Upper lobe of right lung (tissue), 1 donor: ENCODE data around the gene RGS11. TPM values are rescaled to one million over a fixed set of nuclear protein-coding genes. Genes with fewer than 3 reads are reported as not detected.
A peak's percentile ranks its signal among the peaks of the same experiment; 100 is the strongest.

Source experiments
- ATAC-seq: fragments of 200-7000 bp; cut with Tn5 transposase; one replicate; pipeline ENCODE4 v1.9.1; 2020; ENCODE audit warnings: mild to moderate bottlenecking, moderate library complexity
- DNase-seq: peaks from one replicate; pipeline ENCODE4 v3.0.0-alpha.2; 2020
- H3K27ac ChIP-seq: fragments of 200-600 bp; one replicate; pipeline ENCODE4 v1.8.0; 2022
- H3K27me3 ChIP-seq: fragments of 200-600 bp; one replicate; pipeline ENCODE4 v1.8.0; 2022; ENCODE audit warnings: mild to moderate bottlenecking
- H3K36me3 ChIP-seq: fragments of 200-600 bp; one replicate; pipeline ENCODE4 v1.8.0; 2022
- H3K4me1 ChIP-seq: fragments of 200-600 bp; one replicate; pipeline ENCODE4 v1.8.0; 2022
- H3K4me3 ChIP-seq: fragments of 200-600 bp; one replicate; pipeline ENCODE4 v1.8.0; 2022; ENCODE audit warnings: mild to moderate bottlenecking
- H3K9me3 ChIP-seq: fragments of 200-600 bp; one replicate; pipeline ENCODE4 v1.8.0; 2022
- intact Hi-C: fragments of 100-400 bp; cut with DNase I; formaldehyde crosslinking; loops from one replicate; pipeline ENCODE4 v1.11.0; 2022
- total RNA-seq: library from RNA; stranded (reverse); fragmentation: NEBNext Ultra II Directional; extraction: Animal tissue kit (Norgen Biotek cat#: 25700); gene quantifications from one replicate; pipeline ENCODE4 v1.2.1, GENCODE V29; 2021
- TF ChIP-seq, protein P1 (sequence below): fragments of 200-600 bp; IDR thresholded peaks from one replicate; pipeline ENCODE4 v1.8.0; 2022; ENCODE audit warnings: antibody characterized with exemption
- donor health status: DM: no; HTN: yes; CAD: no; lungs with severe emphysema.

The RGS11 gene
- total RNA-seq, 1 donor from 2014 or later, result 7.8 TPM

DNA sequence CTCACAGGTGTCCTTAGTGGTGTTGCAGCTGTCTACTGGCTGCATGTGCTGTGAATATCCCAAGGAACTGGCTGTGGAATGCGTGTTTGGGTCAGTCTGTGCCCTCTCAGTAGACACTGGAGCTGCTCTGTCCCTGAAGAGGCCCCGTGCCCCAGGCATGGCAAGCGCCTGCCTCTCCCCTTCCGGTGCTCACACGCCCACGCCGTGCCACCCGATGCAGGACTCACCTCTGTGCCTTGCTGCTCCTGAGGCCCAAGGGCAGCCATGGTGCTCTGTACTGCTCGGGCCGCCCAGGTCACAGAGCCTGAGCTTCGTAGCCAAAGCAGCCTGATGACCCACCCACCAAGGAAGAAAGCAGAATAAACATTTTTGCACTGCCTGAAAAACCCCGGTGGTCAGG, 10.0 kb downstream of the RGS11 start:
- intact Hi-C loops, result no loop called here
- H3K36me3 ChIP-seq, result peaks cover 33% of the 10 kb centered on the region
- TF ChIP-seq, protein P1, sequence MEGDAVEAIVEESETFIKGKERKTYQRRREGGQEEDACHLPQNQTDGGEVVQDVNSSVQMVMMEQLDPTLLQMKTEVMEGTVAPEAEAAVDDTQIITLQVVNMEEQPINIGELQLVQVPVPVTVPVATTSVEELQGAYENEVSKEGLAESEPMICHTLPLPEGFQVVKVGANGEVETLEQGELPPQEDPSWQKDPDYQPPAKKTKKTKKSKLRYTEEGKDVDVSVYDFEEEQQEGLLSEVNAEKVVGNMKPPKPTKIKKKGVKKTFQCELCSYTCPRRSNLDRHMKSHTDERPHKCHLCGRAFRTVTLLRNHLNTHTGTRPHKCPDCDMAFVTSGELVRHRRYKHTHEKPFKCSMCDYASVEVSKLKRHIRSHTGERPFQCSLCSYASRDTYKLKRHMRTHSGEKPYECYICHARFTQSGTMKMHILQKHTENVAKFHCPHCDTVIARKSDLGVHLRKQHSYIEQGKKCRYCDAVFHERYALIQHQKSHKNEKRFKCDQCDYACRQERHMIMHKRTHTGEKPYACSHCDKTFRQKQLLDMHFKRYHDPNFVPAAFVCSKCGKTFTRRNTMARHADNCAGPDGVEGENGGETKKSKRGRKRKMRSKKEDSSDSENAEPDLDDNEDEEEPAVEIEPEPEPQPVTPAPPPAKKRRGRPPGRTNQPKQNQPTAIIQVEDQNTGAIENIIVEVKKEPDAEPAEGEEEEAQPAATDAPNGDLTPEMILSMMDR, result no peak
- H3K4me1 ChIP-seq, result no peaks in the 10 kb centered on the region
- ATAC-seq (no peak), DNase-seq (no peak)
- H3K9me3 ChIP-seq, result no peaks in the 10 kb centered on the region
- no peaks in the 10 kb centered on the region for H3K27me3 ChIP-seq
- H3K27ac ChIP-seq, result no peak overlapping the region
- no peak overlapping the region for H3K4me3 ChIP-seq

DNA sequence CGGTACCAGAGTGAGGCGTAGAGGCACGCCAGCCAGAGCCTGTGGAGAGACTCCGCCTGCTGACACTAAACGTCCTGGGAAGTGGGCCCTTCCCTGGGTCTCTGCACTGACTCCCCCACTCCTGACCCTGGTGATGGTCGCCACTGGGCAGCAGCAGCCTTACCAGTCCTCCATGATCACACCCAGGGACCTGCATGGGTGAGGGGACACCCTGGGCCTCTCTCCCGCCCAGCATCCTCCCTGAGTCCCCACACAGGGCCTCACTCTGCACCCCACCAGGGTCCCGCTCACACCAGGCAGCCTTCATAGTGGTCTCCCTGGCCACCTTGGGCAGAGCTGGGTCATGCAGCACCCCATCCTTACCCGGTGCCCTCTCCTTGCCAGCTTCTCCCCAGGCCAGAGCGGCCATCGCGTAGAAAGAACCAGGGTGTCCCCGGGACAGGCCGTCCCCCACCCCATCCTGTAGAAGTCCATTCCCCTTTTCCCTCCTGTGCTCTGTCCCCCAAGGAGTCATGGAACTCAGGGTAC, 10.7 kb downstream of the RGS11 start:
- DNase-seq (no peak), ATAC-seq (no peak)
- H3K27me3 ChIP-seq, result no peaks in the 10 kb centered on the region
- intact Hi-C loops, result no loop called here
- TF ChIP-seq, protein P1, result no peak
- H3K36me3 ChIP-seq, result peaks cover 40% of the 10 kb centered on the region
- H3K4me1 ChIP-seq, result no peaks in the 10 kb centered on the region
- H3K4me3 ChIP-seq, result no peak overlapping the region
- H3K9me3 ChIP-seq, result no peaks in the 10 kb centered on the region
- no peak overlapping the region for H3K27ac ChIP-seq

DNA sequence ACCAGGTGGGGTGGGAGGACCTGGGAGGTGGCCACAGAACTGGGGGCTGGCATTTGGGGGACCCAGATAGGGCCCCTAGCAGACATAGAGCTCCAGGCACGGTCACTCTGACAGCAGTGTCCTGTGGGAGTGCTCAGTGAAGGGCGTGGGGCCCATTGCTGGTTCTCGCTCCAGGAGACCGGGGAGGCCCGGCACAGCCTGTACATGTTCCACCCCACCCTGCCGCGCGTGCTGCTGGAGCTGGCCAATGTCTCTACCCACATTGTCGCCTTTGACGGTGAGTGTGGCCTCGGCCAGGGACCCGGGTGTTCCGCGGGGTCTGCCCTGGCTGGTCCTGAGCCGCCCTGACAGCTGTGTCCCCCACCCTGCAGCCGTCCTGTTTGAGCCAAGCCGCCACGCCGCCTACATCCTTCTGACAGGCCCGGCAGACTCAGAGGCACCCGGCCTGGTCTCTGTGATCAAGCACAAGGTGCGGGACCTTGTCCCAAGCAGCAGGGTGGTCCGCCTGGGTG, 11.2 kb downstream of the RGS11 start:
- DNase-seq (peak; percentile 61), ATAC-seq (no peak)
- Histone ChIP-seq H3K9me3 (no peaks in the 10 kb centered on the region), H3K4me3 (no peak overlapping the region), H3K27me3 (no peaks in the 10 kb centered on the region), H3K36me3 (peaks cover 45% of the 10 kb centered on the region), H3K4me1 (no peaks in the 10 kb centered on the region), H3K27ac (no peak overlapping the region)
- intact Hi-C loops, result no loop called here
- TF ChIP-seq, protein P1, result no peak

DNA sequence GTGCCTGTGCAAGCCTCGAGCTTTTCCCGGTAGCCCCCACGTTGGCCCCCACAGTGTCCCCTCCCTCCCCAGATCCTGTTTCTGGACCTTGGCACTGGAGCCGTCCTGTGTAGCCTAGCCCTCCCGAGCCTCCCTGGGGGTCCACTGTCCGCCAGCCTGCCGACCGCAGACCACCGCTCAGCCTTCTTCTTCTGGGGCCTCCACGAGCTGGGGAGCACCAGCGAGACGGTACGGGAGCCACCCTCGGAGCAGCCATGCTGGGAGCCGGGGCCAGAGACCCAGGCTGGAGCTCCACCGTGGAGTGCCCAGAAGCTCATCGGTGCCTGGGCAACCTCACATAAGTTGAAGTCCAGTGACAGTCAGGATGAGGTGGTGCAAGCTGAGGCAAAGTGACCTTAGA, 11.8 kb downstream of the RGS11 start:
- H3K36me3 ChIP-seq, result peaks cover 47% of the 10 kb centered on the region
- TF ChIP-seq, protein P1, result no peak
- H3K4me1 ChIP-seq, result no peaks in the 10 kb centered on the region
- intact Hi-C loops, result no loop called here
- H3K4me3 ChIP-seq, result no peak overlapping the region
- no peak for ATAC-seq
- H3K9me3 ChIP-seq, result no peaks in the 10 kb centered on the region
- H3K27me3 ChIP-seq, result no peaks in the 10 kb centered on the region
- no peak overlapping the region for H3K27ac ChIP-seq
- DNase-seq, result no peak

DNA sequence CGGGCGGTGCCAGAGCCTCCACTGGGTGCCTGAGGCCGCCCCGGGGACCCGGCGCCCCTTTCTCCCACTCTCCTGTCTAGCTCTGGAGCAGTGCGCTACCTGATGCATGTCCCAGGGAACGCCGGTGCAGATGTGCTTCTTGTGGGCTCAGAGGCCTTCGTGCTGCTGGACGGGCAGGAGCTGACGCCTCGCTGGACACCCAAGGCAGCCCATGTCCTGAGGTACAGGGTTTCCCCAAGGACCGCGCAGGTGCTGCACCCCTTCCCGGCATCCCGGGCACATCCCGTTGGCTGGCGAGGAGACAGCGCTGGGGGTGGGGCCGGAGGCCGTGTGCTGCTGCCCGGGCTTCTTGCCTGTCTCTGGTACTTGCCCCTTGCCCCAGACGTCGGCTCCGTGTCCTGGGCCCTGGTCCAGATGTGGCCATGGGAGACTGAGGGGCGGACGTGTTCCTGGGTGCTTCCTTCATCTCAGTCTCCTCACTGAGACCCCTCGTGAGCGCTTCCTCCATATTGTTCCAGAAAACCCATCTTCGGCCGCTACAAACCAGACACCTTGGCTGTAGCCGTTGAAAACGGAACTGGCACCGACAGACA, 12.5 kb downstream of the RGS11 start:
- H3K27me3 ChIP-seq, result no peaks in the 10 kb centered on the region
- TF ChIP-seq, protein P1, result no peak
- no peaks in the 10 kb centered on the region for H3K4me1 ChIP-seq
- intact Hi-C loops, result no loop called here
- ATAC-seq (no peak), DNase-seq (peak; percentile 64)
- H3K9me3 ChIP-seq, result no peaks in the 10 kb centered on the region
- H3K27ac ChIP-seq, result no peak overlapping the region
- H3K36me3 ChIP-seq, result peaks cover 47% of the 10 kb centered on the region
- H3K4me3 ChIP-seq, result no peak overlapping the region
